HL-60/S4 treated with retinoic acid at 250 ng/mL for 4 days and 3 days (cell line): ENCODE results near the gene BEST1.

Experiments
- in situ Hi-C: fragments of 300-500 bp; cut with MboI; formaldehyde crosslinking; loops from 2 replicates; pipeline ENCODE4 v1.7.0; 2022; ENCODE audit warnings: low sequenced_read_pairs

The BEST1 gene

GRCh38 chr11:61950035-61950547, at the start of gene BEST1:
Gene BEST1 (plus strand): TSS chr11:61950351. CDS start chr11:61951807, 1,456 bp downstream.
- in situ Hi-C loops = no loop called here

GRCh38 chr11:61901397-61901796, 48.8 kb upstream of the BEST1 start:
- in situ Hi-C loops = no loop called here

GRCh38 chr11:61902313-61902712, 47.8 kb upstream of the BEST1 start:
- in situ Hi-C loops = no loop called here

GRCh38 chr11:61903845-61904244, 46.3 kb upstream of the BEST1 start:
- in situ Hi-C loops = no loop called here

- in situ Hi-C loops = no loop called here
Measured at GRCh38 chr11:61904539-61905048, 45.6 kb upstream of the BEST1 start.

GRCh38 chr11:61905067-61905696, 45.0 kb upstream of the BEST1 start:
- in situ Hi-C loops = no loop called here

- in situ Hi-C loops = no loop called here
Measured at GRCh38 chr11:61905801-61906521, 44.2 kb upstream of the BEST1 start.

- in situ Hi-C loops = no loop called here
Measured at GRCh38 chr11:61906522-61906909, 43.6 kb upstream of the BEST1 start.

- in situ Hi-C loops = no loop called here
Measured at GRCh38 chr11:61907282-61907681, 42.9 kb upstream of the BEST1 start.

- in situ Hi-C loops = no loop called here
Measured at GRCh38 chr11:61907871-61908729, 42.1 kb upstream of the BEST1 start.

GRCh38 chr11:61908730-61909316, 41.3 kb upstream of the BEST1 start:
- in situ Hi-C loops = no loop called here

GRCh38 chr11:61910187-61911127, 39.7 kb upstream of the BEST1 start:
- in situ Hi-C loops = no loop called here

- in situ Hi-C loops = no loop called here
Measured at GRCh38 chr11:61911128-61911700, 38.9 kb upstream of the BEST1 start.

GRCh38 chr11:61911701-61912529, 38.2 kb upstream of the BEST1 start:
- in situ Hi-C loops = no loop called here

GRCh38 chr11:61912530-61912898, 37.6 kb upstream of the BEST1 start:
- in situ Hi-C loops = no loop called here

GRCh38 chr11:61912991-61913698, 37.0 kb upstream of the BEST1 start:
- in situ Hi-C loops = no loop called here

GRCh38 chr11:61913699-61914395, 36.3 kb upstream of the BEST1 start:
- in situ Hi-C loops = no loop called here
